GM23338 (cell line): Measurements from ENCODE around the gene LRRC17. TPM values are rescaled to one million over a fixed set of nuclear protein-coding genes. Genes with fewer than 3 reads are reported as not detected.

Experiments used
- ATAC-seq: fragments of 200-7000 bp; cut with Tn5 transposase; 3 replicates; pipeline ENCODE4 v1.9.1; 2020
- DNase-seq: peaks from one replicate; pipeline ENCODE4 v3.0.0-alpha.2; 2015; ENCODE audit warnings: low spot score
- H2AFZ ChIP-seq: fragments of 200-600 bp; sonication (generic); 2 replicates; pipeline ENCODE4 v1.8.0; 2016; ENCODE audit warnings: antibody characterized with exemption, mild to moderate bottlenecking, moderate library complexity
- H3F3A ChIP-seq: fragments of 200-600 bp; sonication (generic); replicated peaks from 2 replicates; pipeline ENCODE4 v1.8.0; 2017; ENCODE audit warnings: antibody characterized with exemption, mixed run types, low read depth
- H3K27ac ChIP-seq: fragments of 200-600 bp; sonication (generic); 2 replicates; pipeline ENCODE4 v1.6.1; 2016; ENCODE audit warnings: low read depth
- H3K27me3 ChIP-seq: fragments of 200-600 bp; sonication (generic); 2 replicates; pipeline ENCODE4 v1.8.0; 2016; ENCODE audit warnings: mild to moderate bottlenecking, mixed run types, moderate library complexity; ENCODE audit not compliant: insufficient read depth
- H3K36me3 ChIP-seq: fragments of 200-600 bp; sonication (generic); 2 replicates; pipeline ENCODE4 v1.8.0; 2016; ENCODE audit warnings: mild to moderate bottlenecking; ENCODE audit not compliant: insufficient read depth
- H3K4me1 ChIP-seq: fragments of 200-600 bp; sonication (generic); 2 replicates; pipeline ENCODE4 v1.8.0; 2016; ENCODE audit warnings: mild to moderate bottlenecking, moderate library complexity; ENCODE audit not compliant: insufficient read depth
- H3K4me2 ChIP-seq: fragments of 200-600 bp; sonication (generic); 2 replicates; pipeline ENCODE4 v1.7.1; 2017; ENCODE audit warnings: mixed run types
- H3K4me3 ChIP-seq: fragments of 200-600 bp; sonication (generic); 2 replicates; pipeline ENCODE4 v1.6.1; 2016; ENCODE audit warnings: mixed run types
- H3K79me2 ChIP-seq: fragments of 200-600 bp; sonication (generic); replicated peaks from 2 replicates; pipeline ENCODE4 v1.8.0; 2017; ENCODE audit warnings: mild to moderate bottlenecking; ENCODE audit not compliant: insufficient read depth
- H3K9me2 ChIP-seq: fragments of 200-600 bp; sonication (generic); 2 replicates; pipeline ENCODE4 v1.8.0; 2017; ENCODE audit not compliant: insufficient read depth
- H4K20me1 ChIP-seq: fragments of 200-600 bp; sonication (generic); replicated peaks from 2 replicates; pipeline ENCODE4 v1.8.0; 2017; ENCODE audit warnings: mild to moderate bottlenecking; ENCODE audit not compliant: insufficient read depth
- H3K27ac Mint-ChIP-seq: 2 replicates; pipeline ENCODE4 v1.8.0; 2020; ENCODE audit warnings: inconsistent platforms, mild to moderate bottlenecking, moderate library complexity, mixed read lengths
- H3K27me3 Mint-ChIP-seq: 3 replicates; pipeline ENCODE4 v1.8.0; 2022; ENCODE audit warnings: low read depth, mild to moderate bottlenecking, moderate library complexity, mixed read lengths, inconsistent platforms; ENCODE audit not compliant: insufficient read depth, poor library complexity
- H3K36me3 Mint-ChIP-seq: 3 replicates; pipeline ENCODE4 v1.8.0; 2021; ENCODE audit warnings: low read depth, mild to moderate bottlenecking, inconsistent platforms, moderate library complexity, mixed read lengths
- H3K4me1 Mint-ChIP-seq: 3 replicates; pipeline ENCODE4 v1.8.0; 2020; ENCODE audit warnings: mild to moderate bottlenecking, inconsistent platforms, mixed read lengths
- H3K4me3 Mint-ChIP-seq: 3 replicates; pipeline ENCODE4 v1.8.0; 2021; ENCODE audit warnings: moderate library complexity, mild to moderate bottlenecking, inconsistent platforms, mixed read lengths
- H3K9me3 Mint-ChIP-seq: 3 replicates; pipeline ENCODE4 v1.8.0; 2020; ENCODE audit warnings: moderate library complexity, mild to moderate bottlenecking, inconsistent platforms, mixed read lengths
- CREB1 ChIP-seq: fragments of 250-450 bp; sonication (Bioruptor Pico); IDR thresholded peaks from 2 replicates; pipeline ENCODE4 v1.5.0; 2020; ENCODE audit warnings: low read depth, mild to moderate bottlenecking, moderate library complexity
- CTCF ChIP-seq, 2 experiments: fragments of 200-600 bp in 1 of 2; sonication (generic) in 1 of 2; conservative IDR thresholded peaks; 2 replicates each; pipeline versions ENCODE4 v1.5.1 to v1.6.1; 2016 to 2017; ENCODE audit warnings: antibody characterized with exemption in 2 of 2, low read depth in 2 of 2, mild to moderate bottlenecking in 2 of 2, moderate library complexity in 1 of 2
- ETS1 ChIP-seq: IDR thresholded peaks from 2 replicates; pipeline ENCODE4 v1.6.1; 2016; ENCODE audit warnings: antibody characterized with exemption
- EZH2 ChIP-seq: fragments of 200-600 bp; sonication (generic); IDR thresholded peaks from one replicate; pipeline ENCODE4 v1.8.0; 2017; ENCODE audit warnings: antibody characterized with exemption, mild to moderate bottlenecking, low read depth; ENCODE audit not compliant: unreplicated experiment
- EZH2phosphoT487 ChIP-seq: fragments of 200-600 bp; sonication (generic); IDR thresholded peaks from one replicate; pipeline ENCODE4 v1.8.1; 2018; ENCODE audit warnings: antibody characterized with exemption; ENCODE audit not compliant: unreplicated experiment
- JUNB ChIP-seq: IDR thresholded peaks from one replicate; pipeline ENCODE4 v1.6.1; 2016; ENCODE audit warnings: antibody characterized with exemption; ENCODE audit not compliant: unreplicated experiment
- NANOG ChIP-seq: IDR thresholded peaks from 2 replicates; pipeline ENCODE4 v1.6.1; 2016; ENCODE audit warnings: antibody characterized with exemption, borderline replicate concordance
- POLR2AphosphoS5 ChIP-seq: IDR thresholded peaks from 2 replicates; pipeline ENCODE4 v1.6.1; 2016; ENCODE audit warnings: antibody characterized with exemption, low read depth
- REST ChIP-seq: IDR thresholded peaks from one replicate; pipeline ENCODE4 v1.6.1; 2018; ENCODE audit warnings: antibody characterized with exemption; ENCODE audit not compliant: unreplicated experiment
- STAT1 ChIP-seq: IDR thresholded peaks from one replicate; pipeline ENCODE4 v1.6.1; 2016; ENCODE audit warnings: antibody characterized with exemption; ENCODE audit not compliant: unreplicated experiment
- ZNF114 ChIP-seq: fragments of 250-450 bp; sonication (Bioruptor Pico); IDR thresholded peaks from 2 replicates; pipeline ENCODE4 v1.5.0; 2020; ENCODE audit warnings: mild to moderate bottlenecking, moderate library complexity
- ZNF331 ChIP-seq: fragments of 250-450 bp; sonication (Bioruptor Pico); IDR thresholded peaks from 2 replicates; pipeline ENCODE4 v1.5.0; 2020; ENCODE audit warnings: low read depth, mild to moderate bottlenecking, moderate library complexity
- ZNF462 ChIP-seq: fragments of 250-450 bp; sonication (Bioruptor Pico); IDR thresholded peaks from 2 replicates; pipeline ENCODE4 v1.5.0; 2020; ENCODE audit warnings: mild to moderate bottlenecking, moderate library complexity
- polyA plus RNA-seq: library from polyadenylated mRNA; unstranded; fragments of >200 nt; fragmentation: Nextera tagmentation; extraction: Ambion mirVana; gene quantifications from 2 replicates; pipeline ENCODE4 v1.2.1, GENCODE V29; 2016
- total RNA-seq: library from RNA; depleted of rRNA; stranded (reverse); fragments of >200 nt; shearing (Covaris generic); gene quantifications from 2 replicates; pipeline ENCODE4 v1.2.3, GENCODE V29; 2014

The LRRC17 gene
- total and polyA plus RNA-seq, 2 experiments from 2014 or later = 2.8 to 3.1 TPM

- Histone ChIP-seq H4K20me1 (no peaks in the 10 kb centered on the region), H3K9me2 (no peaks in the 10 kb centered on the region), H3K27me3 (no peaks in the 10 kb centered on the region), H3K4me1 (no peaks in the 10 kb centered on the region), H3K4me3 (no peak overlapping the region), H3K36me3 (no peaks in the 10 kb centered on the region), H2AFZ (no peak overlapping the region), H3K79me2 (no peaks in the 10 kb centered on the region), H3F3A (no peaks in the 10 kb centered on the region), H3K4me2 (no peak overlapping the region), H3K27ac (no peak overlapping the region)
- Mint-ChIP-seq H3K27ac (no peak overlapping the region), H3K4me3 (no peak overlapping the region), H3K4me1 (peaks cover 9% of the 10 kb centered on the region; the same call in 2 of the 3 replicates), H3K36me3 (no peaks in the 10 kb centered on the region), H3K9me3 (no peaks in the 10 kb centered on the region), H3K27me3 (peaks cover 2% of the 10 kb centered on the region)
- TF ChIP-seq NANOG (no peak), CREB1 (CRISPR knock-in tag) (no peak), REST (no peak), ZNF114 (no peak), EZH2phosphoT487 (no peak), EZH2 (no peak), ZNF331 (CRISPR knock-in tag) (no peak), JUNB (no peak), ZNF462 (CRISPR knock-in tag) (no peak), POLR2AphosphoS5 (no peak), CTCF (conservative IDR thresholded peaks at IDR 0.05; ENCODE audit: low read depth in 2 of 2) (no peak), STAT1 (no peak), ETS1 (no peak)
- ATAC-seq (no peak), DNase-seq (no peak)
Observed at GRCh38 chr7:102981451-102981850, 68.7 kb downstream of the LRRC17 start.
